Measurements from ENCODE around the gene LIFR.

DNA sequence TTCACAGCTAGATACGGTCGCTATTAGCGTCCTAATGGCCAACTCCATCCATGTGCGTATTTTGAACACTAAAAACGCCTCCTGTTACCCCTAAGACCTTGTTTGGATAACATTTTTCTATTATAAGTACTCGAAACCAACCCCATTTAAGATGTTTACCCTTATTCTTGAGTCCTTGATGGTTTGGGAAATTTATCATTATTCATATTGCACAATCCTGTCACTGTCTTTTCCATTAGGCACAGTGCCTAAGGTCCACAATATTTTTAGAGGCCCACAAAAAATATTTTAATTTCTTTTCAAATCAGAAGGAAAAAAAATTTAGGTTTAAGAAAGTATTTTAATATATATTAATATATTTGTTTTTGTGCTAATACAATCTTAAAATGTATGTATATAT lies 1.3 kb upstream of the LIFR start:
- TF ChIP-seq, protein P1, sequence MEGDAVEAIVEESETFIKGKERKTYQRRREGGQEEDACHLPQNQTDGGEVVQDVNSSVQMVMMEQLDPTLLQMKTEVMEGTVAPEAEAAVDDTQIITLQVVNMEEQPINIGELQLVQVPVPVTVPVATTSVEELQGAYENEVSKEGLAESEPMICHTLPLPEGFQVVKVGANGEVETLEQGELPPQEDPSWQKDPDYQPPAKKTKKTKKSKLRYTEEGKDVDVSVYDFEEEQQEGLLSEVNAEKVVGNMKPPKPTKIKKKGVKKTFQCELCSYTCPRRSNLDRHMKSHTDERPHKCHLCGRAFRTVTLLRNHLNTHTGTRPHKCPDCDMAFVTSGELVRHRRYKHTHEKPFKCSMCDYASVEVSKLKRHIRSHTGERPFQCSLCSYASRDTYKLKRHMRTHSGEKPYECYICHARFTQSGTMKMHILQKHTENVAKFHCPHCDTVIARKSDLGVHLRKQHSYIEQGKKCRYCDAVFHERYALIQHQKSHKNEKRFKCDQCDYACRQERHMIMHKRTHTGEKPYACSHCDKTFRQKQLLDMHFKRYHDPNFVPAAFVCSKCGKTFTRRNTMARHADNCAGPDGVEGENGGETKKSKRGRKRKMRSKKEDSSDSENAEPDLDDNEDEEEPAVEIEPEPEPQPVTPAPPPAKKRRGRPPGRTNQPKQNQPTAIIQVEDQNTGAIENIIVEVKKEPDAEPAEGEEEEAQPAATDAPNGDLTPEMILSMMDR (optimal IDR thresholded peaks at IDR 0.05 in 1 of 3, IDR thresholded peaks at IDR 0.05 in 1 of 3, conservative IDR thresholded peaks at IDR 0.05 in 1 of 3; ENCODE audit: extremely low read depth in 1 of 3, insufficient read depth in 2 of 3, low read length in 3 of 3): no peak
- no peak for TF ChIP-seq EZH2 (IDR thresholded peaks at IDR 0.05; ENCODE audit: low read length)
